NCI-H1048 (cell line): Measurements from ENCODE around the gene COL5A1.
"Not testable (repeated sequence)": the region's sequence is repeated elsewhere in the genome, so short reads cannot be mapped to it uniquely, and the experiment has no call there.

Experiments used
- DNase-seq: peaks from one replicate; lab custom pipeline; 2025; lab: John Stamatoyannopoulos, UW

COL5A1 gene

DNA sequence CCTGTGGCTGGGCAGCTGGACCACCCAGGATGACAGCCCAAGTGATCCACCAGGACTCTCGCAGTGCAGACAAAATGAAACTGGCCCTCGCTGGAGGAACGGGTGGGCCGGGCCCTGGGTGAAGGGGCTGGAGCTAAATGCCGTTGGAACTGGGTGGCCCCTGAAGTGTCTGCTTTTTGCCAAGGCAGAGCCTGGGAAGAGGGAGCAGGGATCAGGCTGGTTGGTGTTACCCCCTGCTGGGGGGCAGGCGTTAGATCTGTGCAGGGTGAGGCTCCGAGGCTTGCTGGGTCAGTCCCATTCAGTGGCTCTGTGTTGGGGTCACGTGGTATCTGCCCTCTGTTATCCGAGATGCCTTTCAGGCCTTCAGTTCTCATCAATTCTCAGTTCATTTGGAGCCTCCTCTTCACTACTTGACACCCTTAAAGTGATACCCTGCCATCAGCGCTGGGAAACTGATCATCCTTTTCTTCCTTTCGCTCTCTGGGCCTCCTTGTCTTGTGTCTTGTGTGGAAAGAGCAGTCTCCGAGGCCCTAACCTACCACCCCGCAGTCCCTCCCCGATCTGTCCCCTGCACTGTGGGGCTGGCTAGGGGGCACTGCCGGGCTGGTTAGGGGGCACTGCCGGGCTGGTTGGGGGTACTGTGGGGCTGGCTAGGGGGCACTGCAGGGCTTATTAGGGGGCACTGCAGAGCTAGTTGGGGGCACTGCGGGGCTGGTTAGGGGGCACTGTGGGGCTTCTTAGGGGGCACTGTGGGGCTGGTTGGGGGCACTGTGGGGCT, 37.3 kb downstream of the COL5A1 start:
- no peak for DNase-seq

DNA sequence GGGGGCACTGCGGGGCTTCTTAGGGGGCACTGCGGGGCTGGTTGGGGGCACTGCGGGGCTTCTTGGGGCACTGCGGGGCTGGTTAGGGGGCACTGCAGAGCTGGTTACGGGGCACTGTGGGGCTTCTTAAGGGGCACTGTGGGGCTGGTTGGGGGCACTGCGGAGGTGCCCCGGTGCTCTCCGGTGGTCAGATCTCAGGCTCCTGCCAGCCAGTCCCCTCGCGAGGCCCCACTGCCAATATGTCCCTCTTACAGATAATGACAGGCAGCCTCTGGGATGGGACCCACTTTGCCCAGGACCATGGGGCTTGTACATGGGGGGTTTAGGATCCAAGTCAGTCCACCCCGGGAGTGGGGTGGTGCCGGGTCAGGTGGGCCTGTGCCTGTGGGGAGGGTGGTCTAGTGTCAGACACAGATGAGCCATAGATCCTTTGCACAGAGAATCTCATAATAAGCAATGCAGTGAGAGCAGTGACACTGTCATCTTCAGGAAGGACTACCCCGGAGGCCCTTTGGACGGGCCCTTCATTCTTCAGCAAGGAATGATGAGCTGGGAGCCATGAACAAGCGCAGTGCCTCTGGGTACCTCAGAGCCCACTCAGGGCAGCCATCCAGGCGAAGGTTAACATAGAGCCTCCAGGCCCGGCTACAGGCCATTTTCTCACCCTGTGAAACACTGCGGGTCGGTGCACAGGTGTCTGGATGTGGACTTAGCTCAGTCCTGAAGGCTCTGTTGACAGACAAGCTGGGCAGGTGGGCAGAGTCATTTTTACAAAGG, 38.2 kb downstream of the COL5A1 start:
- DNase-seq: no peak

DNA sequence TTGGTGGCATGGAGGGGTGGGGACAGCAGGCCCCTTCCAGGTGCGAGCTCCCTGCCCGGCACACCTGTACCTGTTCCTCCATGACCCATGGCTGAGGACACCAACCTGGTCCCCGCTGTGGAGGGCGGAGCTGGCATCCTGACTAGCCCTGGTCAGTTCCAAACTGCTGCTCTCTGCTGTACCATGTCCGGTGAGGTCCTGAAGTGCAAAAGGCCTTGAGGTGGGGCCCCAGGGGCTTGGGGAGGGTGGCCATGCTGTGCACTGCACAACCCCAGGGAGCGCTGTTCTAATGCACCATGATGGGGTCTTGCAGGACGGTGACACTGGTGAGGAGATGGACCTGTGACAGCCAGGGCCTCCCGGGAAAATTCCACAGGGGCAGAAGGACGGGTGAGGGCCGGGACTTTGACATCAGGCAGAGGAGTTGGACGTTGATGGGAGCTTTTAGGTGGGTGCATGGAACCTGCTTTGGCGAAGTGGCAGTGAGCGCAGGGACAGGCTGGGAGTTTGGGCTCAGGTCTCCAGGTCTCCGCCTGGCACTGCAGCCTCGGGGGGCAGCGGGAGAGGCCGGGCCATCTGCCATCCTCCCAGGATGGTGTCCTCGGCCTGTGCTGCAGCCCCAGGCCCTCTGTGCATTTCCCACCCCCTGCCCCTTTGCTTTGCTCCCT, 38.9 kb downstream of the COL5A1 start:
- DNase-seq: no peak

DNA sequence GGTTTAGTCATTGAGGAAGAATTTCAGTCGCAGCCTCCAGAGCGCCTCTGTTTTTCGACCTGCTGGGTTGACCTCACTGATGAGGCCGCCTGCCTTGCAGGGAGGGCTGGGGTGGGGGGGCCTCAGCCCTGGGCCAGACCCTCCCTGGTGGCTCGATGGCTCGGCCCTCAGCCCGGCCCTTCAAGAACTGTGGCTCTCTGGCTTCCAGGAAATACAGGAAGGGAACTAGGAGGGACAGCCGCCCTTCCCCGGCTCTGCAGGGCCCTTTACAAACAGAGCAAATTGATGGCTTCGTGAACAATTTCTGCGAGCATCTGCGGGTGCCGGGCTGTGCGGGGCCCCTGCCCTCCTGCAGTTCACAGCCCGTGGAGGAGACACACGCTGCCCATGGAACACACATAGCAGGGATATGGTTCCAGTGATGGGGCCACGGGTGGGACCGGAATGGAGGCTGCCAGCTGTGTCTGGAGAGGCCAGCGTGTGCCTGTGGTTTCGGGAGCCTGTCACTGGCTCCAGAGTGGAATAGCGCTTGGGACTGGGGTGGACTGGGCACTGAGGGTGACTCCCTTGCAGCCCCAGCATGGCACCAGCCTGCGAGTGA, 39.6 kb downstream of the COL5A1 start:
- no peak for DNase-seq

DNA sequence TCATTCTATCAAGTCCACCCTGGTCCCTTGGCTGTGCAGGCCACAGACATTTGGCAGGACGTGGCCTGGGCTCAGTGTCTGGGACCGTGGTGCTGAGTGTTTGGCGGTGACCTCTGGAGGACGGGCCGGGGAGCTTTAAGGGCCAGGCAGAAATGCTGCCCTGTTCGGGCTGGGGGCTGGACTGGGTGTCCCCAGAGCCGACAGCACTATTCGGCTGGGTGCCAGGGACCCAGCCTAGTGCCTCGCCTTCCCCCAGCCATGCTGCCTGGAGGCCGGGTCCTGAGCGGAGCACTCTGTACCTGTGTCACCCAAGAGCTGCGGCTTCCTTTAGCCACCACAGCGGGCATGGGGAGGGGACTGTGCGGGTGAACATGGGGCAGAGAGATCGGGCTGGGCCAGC, 40.4 kb downstream of the COL5A1 start:
- DNase-seq: no peak

DNA sequence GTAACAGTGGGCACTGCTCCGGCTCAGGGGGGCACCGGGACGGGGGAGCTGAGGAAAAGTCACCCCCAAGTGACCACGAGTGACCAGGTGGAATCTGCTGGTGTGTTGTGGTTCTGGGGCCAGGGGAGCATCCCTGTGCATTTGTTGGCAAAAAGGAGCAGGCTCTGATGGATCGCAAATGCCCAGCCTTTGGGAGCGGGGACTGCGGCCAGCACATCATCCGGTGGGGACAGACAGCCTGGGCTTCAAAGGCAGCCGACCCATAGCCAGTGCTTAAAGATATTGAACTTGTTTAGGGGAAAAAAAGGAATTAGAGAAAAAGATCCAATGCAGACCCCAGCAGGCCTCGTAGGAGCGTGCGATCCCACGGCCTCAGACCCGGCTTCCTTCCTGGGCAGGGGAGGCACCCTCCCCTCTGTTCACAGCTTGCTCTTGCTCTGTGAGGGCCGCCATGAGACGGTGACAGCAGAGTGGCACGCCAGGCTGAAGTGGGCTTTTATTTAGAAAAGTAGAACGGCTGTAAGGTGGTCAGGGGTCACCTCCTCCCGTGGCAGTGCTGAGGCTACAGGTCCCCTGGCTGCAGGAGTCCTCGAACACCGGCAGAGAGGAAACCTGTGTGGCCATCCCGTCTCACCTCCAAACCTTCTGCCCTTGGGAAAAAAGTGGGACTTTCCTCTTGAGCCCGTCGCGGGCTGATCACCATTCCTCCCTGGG, 41.2 kb downstream of the COL5A1 start:
- no peak for DNase-seq

DNA sequence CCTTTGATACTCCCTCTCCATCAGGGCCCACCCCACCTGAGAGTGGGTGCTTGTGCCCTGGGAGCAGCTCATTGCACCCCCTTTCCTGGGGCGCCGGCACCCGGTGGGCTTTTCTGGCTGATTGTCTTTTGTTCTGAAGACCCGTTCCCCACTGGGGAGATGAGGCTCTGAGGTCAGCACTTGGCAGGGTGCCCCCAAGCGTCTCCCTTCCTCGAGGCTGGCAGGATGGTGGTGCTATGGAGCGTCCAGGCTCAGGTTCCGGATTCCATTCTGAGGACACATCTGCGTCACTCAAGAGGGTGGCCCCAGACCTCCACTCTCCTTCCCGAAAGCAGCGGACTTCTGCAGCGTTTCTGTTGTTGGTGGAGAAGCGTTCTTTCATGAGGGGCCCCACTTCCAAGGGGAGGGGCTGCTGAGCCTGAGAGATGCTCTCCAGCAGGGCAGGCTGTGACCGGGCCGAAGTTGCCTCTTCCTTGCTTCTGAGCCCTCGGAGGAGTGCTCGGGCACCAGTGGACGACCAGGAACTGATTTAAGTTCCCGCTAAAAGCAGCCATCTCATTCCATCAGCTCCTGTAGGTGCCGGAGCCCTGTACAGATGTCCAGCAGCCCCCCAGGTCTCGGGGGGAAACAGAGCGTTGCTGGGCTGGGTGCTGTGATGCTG, 42.2 kb downstream of the COL5A1 start:
- DNase-seq: no peak

DNA sequence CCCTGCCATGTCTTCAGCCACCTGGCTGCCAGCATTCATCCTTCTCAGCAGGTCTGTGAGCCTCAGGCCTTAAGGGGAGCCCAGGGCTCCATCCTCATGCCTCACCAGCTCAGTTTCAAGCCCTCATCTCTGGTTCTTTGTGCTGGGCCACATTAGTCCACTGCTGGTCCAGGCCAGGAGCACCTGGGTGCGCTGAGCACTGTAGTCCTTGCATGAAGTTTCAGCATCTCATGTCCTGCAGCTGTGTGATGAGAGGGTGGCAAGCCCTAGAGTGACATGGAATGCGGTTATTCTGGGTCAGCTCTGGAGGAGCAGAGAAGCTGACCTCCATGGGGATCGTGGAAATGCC, 42.7 kb downstream of the COL5A1 start:
- no peak for DNase-seq

DNA sequence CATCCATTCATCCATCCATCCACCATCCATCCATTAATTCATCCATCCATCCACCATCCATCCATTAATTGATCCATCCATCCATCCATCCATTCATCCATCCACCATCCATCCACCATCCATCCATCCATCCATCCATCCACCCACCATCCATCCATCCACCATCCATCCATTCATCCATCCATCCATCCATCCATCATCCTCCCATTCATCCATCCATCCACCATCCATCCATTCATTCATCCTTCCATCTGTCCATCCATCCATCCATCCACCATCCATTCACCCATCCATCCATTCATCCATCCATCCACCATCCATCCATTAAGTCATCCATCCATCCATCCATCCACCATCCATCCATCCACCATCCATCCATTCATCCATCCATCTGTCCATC, 43.3 kb downstream of the COL5A1 start:
- DNase-seq: not testable (repeated sequence)

DNA sequence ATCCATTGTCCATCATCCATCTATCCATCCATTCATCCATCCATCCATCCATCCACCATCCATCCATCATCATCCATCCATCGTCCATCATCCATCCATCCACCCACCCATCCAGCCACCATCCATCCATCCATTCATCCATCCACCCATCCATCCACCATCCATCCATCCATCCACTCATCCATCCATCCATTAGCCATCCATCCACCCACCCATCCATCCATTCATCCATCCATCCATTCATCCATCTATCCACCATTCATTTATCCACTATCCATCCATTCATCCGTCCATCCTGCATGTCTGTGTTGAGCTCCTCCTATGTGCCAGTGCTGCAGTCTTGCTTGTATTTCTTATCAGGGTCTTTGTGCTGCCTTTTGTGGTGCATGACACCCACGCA, 44.2 kb downstream of the COL5A1 start:
- DNase-seq: no peak

DNA sequence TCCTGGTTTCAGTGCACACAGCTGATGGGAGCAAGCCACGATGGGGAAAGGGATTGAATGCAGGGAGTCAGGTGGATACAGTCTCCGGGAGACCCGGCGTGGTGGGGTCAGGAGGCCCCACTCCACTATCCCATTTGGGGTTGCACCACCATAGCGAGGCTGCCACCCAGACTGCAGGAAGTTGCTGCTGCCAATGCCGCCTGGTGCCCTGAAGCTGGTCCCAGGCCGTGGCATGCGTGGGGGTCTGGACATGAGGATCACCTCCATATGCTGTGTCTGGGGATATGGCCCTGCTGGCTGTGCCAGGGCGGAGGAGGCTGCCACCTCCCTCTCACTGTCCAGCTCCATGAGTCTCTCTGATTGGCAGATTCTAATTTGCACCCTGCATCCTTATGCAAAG, 45.3 kb downstream of the COL5A1 start:
- DNase-seq: no peak

DNA sequence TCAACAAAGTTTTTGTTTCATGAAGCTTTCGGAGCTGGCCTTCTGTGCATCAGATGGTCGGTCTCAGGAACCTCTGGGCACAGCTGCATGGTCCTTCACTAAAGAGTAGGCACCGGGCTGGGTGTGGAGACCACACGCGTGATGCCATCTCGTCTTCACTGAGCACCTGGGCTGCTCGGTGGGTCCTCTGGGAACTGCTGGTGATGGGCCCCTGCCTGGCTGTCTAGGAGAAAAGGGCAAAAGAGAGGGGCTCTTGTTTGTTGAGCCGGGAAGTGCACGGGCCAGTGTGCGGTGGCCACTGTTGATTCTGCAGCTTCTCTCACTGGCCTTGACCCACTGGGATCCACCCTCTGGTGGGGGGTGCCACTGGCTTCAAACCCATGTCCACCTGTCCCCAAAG, 46.0 kb downstream of the COL5A1 start:
- DNase-seq: no peak

DNA sequence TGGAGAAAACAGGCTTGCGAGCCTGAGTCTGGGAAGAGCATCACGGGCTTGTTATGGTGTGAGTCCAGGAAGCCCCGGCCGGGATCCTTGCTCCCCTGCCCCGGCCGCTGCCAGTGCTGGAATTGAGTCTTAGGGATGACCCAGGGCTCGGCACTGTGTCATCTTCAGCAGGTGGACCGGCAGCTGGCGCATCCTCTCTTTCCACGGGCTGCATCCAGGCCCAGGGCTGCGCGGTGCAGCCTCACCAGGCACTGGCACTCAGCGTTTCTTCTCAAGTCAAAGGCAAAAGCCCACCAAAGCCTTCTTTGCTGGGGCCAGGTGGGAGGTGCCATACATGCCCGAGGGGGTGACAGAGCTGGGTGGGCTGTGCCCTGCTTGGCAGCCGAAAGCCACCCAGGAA, 46.6 kb downstream of the COL5A1 start:
- DNase-seq: no peak

DNA sequence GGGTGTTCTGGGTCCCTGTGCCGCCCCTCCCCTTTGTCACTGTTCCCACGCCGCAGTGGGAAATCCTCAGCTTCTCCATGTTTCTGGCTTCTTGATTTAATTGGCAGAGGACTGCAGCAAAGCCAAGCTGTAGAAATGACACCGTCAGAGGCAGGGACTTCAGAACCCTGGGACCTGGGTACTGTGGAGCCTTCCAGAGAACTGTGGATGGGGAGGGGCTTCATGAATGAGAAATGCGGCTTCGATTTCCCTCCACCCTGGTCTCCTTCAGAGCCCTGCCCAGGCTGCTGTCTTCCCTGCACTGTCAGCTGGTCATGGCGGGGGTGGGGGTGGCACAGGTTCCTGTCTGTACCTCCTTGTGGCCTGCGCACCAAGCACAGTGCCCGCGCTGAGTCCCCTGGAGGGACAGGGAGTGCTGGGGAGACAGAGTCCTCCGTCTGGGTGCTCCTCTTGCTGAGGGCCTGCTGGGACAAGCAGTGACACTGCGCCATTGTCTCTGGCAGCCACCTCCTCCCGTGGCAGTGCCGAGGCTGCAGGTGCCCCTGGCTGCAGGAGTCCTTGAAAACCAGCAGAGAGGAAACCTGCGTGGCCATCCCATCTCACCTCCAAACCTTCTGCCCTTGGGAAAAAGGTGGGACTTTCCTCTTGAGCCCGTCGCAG, 47.2 kb downstream of the COL5A1 start:
- no peak for DNase-seq

DNA sequence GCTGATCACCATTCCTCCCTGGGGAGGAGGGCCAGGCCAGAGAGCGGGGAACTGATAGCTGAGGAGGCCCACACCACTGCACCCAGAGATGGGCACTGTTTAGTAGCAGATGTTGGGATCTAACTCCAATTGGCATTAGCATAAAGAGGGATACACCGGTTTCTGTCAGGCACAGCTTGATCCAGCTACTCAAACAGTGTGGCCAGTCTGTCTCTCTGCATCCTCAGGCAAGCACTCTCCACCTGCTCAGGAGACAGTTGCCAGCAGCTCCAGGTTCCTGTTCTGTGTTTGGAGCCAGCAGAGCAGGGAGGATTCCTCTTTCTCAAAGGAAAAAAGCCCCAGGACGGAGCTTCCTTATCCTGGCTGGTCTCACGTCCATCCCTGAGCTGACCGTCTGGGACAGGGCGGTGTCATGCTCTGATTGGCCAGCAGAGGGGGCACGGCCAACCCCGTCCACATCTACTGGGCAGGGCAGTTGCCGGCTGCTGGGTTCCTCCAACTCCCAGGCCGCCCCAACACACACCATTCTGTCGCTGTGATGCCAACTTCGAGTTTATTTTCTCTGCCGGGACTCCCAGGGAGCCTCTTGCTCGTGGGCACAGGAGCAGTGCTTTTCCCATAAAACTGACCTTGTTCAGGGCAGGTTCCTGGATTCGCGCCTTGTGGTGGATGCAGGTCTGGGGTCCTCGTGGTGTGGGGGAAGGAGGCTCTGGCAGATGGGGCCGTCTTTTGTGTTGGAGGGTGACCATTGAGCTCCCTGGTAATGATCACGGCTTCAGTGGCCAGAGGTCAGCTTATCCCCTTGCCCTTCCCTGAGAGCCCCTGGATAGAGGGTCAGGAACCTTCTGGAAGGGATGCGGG, 47.9 kb downstream of the COL5A1 start:
- no peak for DNase-seq

DNA sequence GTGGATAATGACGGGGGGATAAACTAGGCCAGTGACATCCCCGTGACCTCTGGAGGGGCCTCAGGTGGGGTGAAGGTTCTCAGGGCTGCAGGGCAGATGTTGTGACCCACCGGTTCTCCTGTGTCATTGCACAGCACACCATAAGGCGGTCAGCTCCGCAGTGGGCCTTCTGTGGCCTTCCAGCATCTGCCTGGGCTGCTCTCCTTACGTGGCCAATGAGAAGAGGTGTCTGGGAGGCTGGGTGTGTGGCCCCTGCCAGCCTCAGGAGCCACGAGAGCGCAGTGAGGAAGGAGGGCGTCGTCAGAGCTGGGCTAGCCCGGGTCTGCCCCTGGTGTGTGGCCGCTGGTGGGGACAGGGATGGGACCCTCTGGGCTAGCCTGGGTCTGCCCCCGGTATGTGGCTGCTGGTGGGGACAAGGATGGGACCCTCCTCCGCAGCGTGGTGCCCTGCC, 48.7 kb downstream of the COL5A1 start:
- no peak for DNase-seq

DNA sequence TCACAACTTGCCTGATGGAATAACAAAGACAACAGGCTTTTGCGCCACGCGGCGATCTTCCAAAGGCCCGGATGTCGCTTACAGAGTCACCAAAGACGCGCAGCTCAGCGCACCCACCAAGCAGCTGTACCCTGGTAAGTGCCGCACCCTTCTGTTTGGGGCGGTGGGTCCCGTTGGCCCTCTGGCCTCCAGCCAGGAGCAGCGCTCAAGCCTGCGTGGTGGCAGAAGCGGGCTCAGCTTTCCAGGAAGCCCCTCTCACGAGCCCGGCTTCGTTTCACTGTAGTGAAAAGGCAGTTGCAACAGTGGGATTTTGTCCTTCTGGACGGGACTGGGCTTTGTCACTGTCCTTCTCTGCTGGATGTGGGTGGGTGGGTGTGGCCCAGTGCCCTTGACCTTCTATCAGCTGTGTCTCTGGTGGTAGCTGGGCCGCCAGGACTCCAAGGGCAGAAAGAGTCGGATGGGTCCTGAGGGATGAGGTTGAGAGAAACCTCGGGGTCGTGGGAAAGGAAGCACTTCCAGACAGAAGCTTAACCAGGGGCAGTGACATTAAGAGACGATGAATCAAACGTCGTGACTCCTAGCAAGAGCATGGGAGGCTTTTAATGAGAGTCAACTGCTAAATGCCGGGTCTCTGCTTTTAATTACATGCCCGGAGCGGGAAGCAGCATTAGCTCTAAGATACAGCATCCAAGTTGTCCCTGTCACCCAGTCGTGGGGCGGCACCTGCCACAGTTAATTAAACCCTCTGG, 49.5 kb downstream of the COL5A1 start:
- no peak for DNase-seq

DNA sequence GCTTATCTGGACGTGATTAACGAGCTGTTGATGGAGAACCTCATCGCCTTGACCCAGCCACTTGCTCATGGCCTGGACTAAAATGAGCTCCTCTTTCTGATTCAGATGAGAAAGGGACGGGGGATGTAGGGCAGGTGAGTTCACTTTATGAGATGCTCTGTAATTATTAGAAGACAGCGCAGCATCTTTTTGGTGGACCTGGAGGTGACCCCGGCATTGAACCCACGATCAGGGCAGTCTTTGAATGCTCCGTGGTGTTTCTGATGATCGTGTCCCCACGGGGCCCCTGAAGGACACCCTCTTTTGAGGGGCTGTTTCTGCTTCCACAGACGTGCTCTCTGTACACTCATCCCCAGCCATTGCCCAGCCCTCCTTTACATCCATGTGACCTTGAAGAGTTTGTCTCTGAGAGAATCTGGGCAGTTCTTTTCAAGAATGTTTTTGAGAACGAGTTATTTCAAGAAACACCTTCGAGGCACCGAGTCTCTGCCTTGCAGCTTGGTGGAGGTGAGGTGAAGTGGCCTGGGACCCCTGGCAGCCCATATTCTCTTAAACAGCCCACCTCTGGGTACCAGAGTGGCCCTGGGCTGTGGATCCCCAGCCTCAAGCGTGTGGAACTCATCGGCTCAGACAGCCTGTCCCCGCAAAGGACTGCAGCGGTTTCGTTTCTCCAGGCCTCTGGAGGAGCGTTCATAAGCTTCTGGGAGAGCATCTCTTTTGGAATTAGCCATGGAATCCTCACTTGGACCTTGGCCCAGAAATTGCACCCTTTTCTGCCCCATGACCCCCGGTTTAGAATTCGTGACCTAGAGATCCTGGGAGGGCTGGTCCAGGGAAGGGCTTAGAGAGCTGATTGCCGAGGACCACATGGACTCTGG, 50.3 kb downstream of the COL5A1 start:
- no peak for DNase-seq
